ENCODE data around the gene CDA.
A peak's percentile ranks its signal among the peaks of the same experiment; 100 is the strongest.

Gene CDA

DNA sequence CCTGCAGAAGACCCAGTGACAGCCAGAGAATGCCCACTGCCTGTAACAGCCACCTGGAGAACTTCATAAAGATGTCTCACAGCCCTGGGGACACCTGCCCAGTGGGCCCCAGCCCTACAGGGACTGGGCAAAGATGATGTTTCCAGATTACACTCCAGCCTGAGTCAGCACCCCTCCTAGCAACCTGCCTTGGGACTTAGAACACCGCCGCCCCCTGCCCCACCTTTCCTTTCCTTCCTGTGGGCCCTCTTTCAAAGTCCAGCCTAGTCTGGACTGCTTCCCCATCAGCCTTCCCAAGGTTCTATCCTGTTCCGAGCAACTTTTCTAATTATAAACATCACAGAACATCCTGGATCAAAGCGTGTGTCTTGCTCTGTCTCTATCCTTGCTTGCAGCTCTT is 29.7 kb downstream of the CDA start:
- DNase-seq = no peak

DNA sequence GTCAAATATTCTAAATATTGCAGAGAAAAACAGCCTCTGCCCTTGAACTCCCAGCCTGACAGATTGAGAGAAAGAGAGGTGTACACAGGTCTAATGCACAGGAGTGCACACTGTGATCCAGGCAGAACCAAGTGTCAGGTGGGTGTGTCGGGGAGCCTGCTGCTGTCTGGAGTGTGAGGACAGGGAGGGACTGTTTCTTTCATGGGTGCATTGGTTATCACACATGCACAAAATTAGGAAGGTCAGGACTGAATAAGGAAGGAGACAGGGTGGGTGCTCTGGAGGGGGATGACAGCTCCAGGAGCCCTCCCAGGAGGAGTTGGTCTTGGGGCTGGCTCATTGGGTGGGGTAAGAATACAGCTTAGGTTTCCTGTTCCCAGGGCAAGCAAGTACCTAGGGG is 31.1 kb downstream of the CDA start:
- DNase-seq = no peak

DNA sequence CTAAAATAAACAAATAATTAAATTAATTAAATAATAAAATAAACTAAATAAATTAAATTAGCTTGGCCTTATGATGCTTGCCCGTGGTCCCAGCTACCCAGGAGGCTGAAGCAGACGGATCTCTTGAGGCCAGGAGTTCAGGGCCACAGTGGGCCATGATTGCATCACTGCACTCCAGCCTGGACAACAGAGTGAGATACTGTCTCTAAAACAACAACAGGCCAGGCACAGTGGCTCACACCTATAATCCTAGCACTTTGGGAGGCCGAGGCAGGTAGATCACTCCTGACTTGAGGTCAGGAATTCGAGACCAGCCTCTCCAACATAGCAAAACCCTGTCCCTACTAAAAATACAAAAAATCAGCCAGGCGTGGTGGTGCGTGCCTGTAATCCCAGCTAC is 32.1 kb downstream of the CDA start:
- no peak for DNase-seq

DNA sequence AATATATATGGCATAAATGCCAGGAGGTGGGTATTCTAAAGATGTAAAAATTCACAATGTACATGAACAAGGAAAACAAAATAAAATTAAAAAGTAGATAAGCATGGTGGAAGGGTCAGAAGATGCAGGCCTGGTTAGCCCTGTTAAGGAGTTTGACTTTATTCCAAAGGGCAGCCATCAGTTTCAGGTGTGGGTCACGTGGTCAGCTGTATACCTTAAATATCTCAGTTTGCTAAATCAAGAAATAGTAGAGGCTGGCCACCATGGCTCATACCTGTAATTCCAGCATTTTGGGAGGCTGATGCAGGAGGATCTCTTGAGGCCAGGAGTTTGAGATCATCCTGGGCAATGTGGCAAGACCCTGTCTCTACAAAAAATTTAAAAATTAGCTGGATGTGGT is 35.8 kb downstream of the CDA start:
- DNase-seq = no peak

DNA sequence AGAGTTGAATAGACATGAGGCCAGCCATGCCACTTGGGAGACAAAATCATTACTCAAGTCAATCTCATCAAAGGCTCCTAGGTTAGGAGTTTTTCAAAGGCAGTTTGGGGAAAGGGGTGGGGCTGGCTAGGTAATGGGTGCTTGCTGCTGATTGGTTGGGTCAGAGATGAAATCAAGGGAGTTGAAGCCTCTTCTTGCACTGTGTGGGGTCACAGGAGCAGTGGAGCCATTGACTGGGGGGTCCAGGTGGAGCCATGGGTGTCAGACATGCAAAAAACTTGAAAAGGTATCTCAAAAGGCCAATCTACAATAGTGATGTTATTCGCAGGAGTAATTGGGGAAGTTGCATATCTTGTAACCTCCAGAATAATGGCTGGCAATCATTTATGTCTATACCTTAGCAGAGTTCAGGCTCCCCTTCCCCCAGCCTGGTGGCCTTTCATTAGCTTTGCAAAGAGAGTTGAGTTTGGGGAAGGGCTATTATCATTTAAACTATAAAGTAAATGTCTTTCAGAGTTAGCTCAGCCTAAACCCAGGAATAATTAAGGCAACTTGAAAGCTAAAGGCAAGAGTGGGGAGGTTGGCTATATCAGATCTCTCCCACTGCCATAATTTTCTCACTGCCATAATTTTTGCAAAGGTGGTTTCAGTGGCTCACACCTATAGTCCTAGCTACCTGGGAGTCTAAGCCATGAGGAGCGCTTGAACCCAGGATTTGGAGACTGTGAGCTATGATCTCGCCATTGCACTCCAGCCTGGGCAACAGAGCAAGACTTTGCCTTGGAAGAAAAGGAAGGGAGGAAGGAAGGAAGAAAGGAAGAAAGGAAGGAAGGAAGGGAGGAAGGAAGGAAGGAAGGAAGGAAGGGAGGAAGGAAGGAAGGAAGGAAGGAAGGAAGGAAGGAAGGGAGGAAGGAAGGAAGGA is 36.5 kb downstream of the CDA start:
- no peak for DNase-seq

DNA sequence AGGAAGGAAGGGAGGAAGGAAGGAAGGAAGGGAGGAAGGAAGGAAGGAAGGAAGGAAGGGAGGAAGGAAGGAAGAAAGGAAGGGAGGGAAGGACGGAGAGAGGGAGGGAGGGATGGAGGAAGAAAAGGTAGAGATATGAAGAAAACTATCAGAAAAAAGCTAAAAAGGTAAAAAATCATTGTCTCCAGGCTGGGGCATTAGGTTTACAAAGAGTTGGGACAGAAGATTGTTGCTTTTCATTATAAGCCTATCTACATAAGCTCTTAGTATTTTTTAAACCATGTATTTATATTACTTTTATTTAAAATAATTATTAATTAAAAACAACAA is 37.2 kb downstream of the CDA start:
- DNase-seq = no peak

DNA sequence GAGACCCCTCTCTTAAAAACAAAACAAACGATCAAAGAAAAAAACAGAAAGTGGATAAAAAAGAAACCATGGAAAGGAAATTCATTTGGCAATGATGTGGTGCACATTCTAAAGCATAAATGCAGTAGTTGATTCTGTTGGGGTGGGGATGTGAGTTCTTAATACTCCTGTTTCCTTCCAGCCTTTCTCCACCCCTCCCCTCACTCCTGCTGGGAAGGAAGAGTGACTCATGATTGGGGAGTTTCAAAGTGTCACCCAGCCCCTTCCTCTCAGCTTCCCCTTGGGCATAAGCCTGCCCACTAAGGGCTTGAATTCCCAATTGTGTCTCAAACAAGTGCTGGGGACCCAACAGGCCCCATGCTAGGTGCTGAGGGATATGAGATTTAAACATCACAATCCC is 37.6 kb downstream of the CDA start:
- DNase-seq = no peak

DNA sequence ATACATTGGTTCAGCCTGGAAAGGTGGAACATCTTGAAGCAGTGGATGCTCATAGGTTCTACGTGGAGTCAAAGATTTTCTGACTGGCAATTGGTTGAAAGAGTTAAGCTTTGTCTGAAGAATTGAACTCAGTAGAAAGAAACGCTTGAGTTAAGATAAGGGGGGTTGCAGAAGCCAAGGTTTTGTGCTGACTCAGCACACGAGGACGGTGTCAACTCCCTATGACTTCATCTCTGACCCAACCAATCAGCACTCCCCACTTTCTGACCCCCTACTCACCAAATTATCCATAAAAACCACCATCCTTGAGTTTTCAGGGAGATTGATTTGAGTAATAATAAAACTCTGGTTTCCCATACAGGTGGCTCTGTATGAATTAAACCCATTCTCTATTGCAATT is 41.8 kb downstream of the CDA start:
- no peak for DNase-seq

DNA sequence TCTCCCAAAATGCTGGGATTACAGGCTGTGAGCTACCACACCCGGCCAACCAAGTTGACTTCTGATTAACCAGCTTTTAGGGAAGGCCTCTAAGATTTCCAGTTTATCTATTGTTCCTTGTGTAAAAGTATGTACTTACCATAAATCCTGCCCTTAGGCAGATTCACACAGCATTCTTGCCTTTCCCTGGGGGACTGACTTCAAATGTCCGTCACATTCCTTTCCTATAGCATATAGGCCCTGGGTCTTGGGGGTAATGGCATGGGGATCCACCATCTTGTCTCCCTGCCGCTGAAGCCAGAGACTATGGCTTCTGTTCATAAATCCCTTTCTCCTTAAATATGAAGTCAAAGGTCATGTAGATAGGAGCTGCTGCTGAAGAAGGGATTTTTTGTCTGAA is 43.5 kb downstream of the CDA start:
- no peak for DNase-seq

DNA sequence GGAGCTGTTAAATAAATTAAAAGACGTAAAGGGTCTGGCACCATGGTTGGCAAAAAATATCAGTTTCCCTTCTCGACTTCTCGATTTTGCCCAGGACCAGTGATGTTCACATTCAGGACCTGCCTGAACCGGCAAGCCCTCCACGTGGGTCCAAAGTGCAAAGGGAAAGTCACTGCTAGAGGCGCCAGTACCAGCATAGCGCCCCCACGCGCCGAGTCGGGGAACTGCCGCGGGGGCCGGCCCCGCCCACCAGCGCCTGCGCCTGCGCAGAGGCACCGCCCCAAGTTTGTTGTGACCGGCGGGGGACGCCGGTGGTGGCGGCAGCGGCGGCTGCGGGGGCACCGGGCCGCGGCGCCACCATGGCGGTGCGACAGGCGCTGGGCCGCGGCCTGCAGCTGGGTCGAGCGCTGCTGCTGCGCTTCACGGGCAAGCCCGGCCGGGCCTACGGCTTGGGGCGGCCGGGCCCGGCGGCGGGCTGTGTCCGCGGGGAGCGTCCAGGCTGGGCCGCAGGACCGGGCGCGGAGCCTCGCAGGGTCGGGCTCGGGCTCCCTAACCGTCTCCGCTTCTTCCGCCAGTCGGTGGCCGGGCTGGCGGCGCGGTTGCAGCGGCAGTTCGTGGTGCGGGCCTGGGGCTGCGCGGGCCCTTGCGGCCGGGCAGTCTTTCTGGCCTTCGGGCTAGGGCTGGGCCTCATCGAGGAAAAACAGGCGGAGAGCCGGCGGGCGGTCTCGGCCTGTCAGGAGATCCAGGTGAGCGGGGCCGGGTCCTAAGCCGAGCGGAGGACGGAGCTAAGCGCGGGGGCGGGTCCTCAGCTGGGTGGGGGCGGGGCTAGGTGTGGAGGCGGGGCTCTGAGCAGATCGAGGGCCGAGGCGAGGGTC is 44.5 kb downstream of the CDA start, which contains the start of gene PINK1:
TSS of gene PINK1 (plus strand) at position 269 of the 875 bp plus-strand sequence. CDS start at position 360, 91 bp downstream.
- DNase-seq = peak; percentile 58 to 81 (median 74)

DNA sequence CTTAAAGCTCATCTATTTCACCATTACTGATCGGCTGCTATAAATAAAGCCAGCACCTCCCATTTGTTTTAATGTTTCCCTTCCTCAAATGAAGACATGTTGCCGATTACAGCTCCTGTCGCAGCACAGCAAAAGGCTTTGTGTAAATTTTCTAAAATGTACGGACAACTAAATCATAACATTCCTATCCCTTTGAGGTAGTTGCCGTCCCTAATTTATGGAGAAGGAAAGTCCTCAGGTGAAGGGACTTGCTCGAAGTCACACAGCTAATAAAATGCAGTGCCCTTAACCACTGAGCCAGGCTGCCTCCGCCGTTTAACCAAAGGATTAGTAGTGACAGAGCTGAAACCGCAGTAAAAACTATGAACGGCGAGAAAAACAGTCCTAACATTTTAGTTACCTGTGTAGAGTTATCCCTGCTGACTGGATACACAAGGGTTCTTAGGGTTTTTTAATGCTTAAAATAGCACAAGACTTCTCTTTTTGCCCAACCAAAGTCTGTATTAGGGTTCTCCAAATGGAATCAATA is 45.2 kb downstream of the CDA start:
- no peak for DNase-seq

DNA sequence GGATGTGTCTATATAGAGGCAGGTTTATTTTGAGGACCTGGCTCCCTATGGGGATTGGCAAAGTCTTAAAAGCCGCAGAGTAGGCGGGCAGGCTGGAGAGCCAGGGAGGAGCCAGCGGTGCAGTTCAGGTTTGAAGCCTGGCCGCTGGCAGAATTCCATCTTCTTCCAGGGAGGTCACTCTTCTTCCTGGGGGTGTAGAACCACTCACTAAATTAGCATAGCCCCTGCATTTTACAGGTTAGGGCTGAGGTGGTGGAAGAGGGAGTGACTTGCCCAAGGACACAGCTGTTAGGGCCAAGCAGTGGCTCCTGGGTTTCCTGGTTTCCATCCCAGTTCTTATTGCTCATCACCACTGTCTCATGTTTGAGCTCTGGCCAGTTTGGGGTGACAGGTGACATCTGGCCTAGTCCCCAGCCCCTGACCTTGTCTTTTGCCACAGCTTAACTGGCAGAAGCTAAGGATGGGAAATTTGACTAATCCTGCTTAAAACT is 45.7 kb downstream of the CDA start:
- peak in 3 of 5 donors; percentile 12 to 22 (median 15) for DNase-seq

DNA sequence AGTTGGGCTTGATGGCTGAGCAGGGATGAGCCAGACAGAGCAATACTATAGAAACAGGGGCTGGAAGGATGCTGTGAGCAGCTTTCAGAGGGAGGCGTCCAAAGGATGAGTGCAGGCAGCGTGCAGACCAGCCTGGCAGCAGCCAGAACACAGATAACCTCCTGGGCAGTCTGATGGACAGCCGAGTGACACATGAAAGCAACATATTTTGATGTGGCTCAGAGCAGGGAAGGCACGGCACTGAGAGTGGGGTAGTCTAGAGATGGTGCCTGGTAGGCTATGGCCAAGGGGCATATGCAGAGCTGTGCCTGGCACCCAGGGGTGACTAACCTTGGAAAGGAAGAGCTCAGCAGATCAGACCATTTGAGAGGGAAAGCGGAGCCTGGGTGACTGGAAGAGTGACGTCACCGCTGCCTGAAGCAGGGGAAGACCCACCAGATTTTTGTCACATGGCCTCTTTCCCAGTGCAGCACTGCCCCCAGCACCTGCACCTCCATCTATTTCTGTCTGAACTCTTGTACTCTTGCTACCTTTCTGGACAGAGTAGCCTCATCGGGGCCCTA is 48.0 kb downstream of the CDA start:
- no peak for DNase-seq

DNA sequence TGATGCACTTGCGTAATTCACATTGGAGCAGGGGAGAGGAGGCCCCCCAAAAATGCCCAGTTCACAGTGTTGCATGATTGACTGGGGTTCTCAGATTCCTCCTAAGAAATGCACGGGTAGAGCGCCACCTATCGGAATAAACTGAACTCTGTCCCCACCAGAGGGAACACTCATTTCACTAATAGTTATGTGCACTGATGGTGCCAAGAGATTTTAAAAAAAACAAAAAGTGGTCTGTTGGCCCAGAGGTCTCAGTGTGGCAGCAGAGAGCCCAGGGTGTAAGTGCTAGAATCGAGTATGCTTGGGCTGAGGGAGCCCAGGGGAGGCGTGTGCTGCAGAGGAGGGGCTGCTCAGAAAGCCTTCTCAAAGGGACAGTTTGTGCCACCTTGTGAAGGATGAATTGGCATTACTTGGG is 51.3 kb downstream of the CDA start:
- peak in 4 of 5 donors; percentile 28 to 60 (median 44) for DNase-seq

DNA sequence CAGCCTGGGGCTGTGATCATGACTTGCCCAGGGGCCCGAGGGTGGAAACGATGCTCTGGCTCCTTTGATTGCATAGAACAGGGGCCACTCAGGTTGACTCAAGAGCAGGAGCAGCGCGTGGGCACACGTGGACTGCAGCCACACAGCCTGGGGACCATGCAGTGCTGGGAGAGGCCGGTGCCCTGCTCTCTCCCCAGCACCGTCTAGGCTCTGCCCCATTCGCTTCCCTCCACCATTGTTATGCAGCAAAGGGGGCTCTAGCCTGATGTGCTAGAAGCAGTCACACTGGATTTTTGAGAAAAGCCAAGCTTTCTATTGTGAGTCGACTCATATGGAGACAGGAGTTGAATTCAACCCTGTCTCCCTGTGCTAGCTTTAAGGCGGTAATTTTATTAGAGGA is 53.1 kb downstream of the CDA start:
- no peak for DNase-seq

DNA sequence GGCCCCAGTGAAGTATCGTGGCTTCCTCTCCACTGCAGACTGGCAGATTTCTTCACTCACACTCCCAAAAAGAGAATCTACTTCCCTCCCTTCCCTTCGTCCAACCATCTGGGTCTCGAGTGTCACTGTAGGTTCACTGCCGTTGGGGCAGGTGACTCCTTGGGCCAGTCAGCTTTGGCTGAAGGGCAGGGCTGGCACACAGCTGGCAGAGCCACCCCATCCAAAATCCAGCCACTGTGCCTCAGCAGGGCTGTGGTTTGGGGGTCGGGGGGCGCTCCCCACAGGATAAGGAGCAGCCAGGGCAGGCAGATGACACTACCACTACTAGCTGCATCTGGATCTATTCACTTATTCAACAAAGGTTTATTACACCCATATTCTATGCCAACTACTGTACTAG is 54.2 kb downstream of the CDA start:
- no peak for DNase-seq

DNA sequence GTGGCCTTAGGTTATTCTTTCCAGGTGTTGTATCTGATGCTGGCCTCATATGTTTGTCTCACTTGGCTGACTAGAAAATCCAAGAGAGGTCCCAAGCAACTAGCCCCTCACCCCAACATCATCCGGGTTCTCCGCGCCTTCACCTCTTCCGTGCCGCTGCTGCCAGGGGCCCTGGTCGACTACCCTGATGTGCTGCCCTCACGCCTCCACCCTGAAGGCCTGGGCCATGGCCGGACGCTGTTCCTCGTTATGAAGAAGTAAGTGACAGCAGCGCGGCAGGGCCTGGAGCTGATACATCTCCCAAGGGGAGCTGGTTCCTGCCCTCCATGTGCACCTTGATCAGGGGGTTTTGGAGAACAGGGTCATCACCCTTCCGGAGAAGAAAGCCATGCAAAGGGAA is 55.5 kb downstream of the CDA start:
- no peak for DNase-seq

DNA sequence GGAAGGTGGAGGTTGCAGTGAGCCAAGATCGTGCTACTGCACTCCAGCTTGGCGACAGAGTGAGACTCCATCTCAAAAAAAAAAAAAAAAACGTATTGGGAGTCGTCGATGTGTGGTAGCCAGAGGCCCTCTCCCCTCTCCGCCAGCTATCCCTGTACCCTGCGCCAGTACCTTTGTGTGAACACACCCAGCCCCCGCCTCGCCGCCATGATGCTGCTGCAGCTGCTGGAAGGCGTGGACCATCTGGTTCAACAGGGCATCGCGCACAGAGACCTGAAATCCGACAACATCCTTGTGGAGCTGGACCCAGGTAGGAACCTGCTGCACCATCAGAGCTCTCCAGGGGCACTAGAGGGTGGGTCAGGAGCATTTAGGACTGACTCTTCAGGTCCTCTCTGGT is 56.5 kb downstream of the CDA start:
- DNase-seq = no peak

DNA sequence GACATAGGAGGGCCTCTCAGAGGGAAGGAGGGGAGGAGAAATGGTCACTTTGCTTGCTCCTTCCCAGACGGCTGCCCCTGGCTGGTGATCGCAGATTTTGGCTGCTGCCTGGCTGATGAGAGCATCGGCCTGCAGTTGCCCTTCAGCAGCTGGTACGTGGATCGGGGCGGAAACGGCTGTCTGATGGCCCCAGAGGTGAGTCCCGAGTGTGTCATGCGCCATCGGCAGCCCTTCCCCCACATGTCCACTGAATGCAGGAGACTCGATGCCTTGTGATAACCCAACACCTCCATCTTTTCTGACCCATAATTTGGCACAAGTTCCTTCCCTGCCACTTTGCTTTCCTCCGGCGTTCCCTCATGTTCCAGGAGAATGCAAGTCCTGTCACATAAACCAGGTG is 59.5 kb downstream of the CDA start:
- DNase-seq = no peak

DNA sequence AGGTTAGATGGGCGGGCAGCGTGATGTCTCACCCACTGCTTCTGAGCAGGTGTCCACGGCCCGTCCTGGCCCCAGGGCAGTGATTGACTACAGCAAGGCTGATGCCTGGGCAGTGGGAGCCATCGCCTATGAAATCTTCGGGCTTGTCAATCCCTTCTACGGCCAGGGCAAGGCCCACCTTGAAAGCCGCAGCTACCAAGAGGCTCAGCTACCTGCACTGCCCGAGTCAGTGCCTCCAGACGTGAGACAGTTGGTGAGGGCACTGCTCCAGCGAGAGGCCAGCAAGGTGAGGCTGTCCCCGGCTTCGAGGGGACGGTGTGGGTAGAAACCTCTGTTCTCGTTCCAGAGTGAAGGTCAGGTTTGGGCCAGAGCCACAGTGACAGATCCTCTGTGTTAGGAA is 60.0 kb downstream of the CDA start:
- DNase-seq = no peak

DNA sequence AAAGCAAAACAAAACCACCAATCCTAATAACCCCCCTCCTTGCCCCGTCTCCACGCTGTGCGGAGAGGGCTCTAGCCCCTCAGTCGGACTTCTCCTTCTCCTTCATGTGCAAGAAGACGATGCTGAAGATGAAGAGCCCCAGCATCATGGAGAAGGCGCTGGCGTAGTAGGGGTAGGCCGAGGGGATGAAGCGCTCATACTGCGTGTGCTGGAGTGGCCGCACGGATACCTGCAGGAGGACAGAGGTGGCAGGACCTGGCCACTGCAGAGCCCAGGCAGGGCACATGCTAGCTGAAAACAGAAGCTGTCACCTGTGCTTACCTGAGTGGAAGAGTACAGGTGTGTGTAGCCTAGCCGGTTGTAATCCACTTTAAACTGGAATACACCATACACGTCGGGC is 63.4 kb downstream of the CDA start:
- DNase-seq = no peak

DNA sequence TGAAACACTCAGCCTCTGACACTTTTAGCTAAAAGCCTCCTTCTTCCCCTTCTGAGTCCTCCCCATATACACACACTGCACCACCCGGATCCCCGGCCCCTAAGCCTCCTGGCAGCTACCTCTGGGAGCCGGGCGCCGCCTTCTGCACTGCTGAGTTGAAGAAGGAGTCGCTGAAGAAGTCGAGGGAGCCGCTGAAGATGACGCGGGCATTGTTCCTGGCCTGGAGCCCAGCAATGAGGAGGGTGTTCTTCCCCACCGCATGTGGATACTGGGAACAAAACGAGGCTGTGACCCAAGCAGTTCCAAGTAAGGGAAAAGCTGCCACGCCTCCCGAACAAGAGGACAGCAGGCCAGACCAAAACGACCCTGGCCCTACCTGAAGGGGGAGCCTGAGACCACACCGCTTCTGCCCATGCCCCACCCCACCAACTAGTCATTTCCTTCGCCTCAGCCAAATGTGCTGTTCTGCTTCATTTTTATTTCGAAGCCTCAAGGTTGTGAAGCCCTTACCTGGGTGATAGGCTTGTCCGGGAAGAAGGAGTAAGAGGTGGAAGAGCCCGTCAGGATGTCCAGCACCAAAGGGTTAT is 65.3 kb downstream of the CDA start:
- no peak for DNase-seq

DNA sequence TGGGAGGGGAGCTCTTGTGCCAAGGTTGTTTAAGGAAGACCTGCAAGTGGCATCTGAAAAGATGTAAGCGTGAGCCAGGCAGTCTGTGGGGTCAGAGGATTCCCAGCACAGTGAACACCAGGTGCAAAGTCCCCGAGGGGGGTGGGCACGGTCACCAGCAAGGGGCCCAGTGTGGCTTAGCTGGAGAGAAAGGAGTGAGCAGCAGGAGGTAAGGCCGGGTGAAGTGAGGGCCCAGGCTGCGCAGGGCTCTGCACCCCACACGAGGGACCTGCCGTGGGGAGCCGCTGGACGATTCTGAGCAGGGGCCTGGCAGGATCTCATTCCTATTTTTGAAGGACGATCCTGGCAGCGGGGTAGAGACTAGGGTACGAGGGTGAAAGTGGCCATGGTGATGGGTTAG is 68.1 kb downstream of the CDA start:
- no peak for DNase-seq
